Naive thymus-derived CD4-positive, alpha-beta T cell (primary cell): ENCODE data around the gene IL11. TPM values are rescaled to one million over a fixed set of nuclear protein-coding genes. Genes with fewer than 3 reads are reported as not detected.

Source experiments
- ATAC-seq: fragments of 150-1000 bp; cut with Tn5 transposase; 2 replicates; pipeline ENCODE4 v1.10.0; 2021; ENCODE audit warnings: mild to moderate bottlenecking, moderate library complexity
- CTCF ChIA-PET: fragments of 350-600 bp; sonication (Branson Sonifier 250); formaldehyde crosslinking; loops from one replicate; lab custom pipeline; 2021; ENCODE audit warnings: antibody characterized with exemption; lab: Charles Lee
- POLR2A ChIA-PET: fragments of 350-600 bp; sonication (Branson Sonifier 250); formaldehyde crosslinking; loops from one replicate; lab custom pipeline; 2021; ENCODE audit warnings: antibody characterized with exemption, inconsistent platforms; lab: Charles Lee
- DNase-seq, 9 donors: peaks; one replicate each; pipeline versions ENCODE4 v3.0.0 to v3.0.0-alpha.2; 2020 to 2022; ENCODE audit warnings: mixed read lengths in 1 of 9
- H3K27ac ChIP-seq: one replicate; pipeline ENCODE4 v1.7.0; 2013; ENCODE audit warnings: mild to moderate bottlenecking, low read depth, low read length, moderate library complexity
- H3K27me3 ChIP-seq, 2 donors: one replicate each; pipeline ENCODE4 v1.7.0; 2013; ENCODE audit warnings: low read length in 2 of 2, mild to moderate bottlenecking in 2 of 2, moderate library complexity in 2 of 2; ENCODE audit not compliant: control insufficient read depth in 2 of 2, insufficient read depth in 2 of 2
- H3K36me3 ChIP-seq, 3 experiments: 1 replicate in 2 of 3; 2 replicates in 1 of 3; pipeline ENCODE4 v1.7.0; 2013; ENCODE audit warnings: low read length in 3 of 3, mild to moderate bottlenecking in 3 of 3, moderate library complexity in 1 of 3; ENCODE audit not compliant: insufficient read depth in 3 of 3, control insufficient read depth in 2 of 3
- H3K4me1 ChIP-seq, 2 donors: one replicate each; pipeline ENCODE4 v1.7.0; 2013; ENCODE audit warnings: low read length in 2 of 2, mild to moderate bottlenecking in 2 of 2, moderate library complexity in 1 of 2; ENCODE audit not compliant: control insufficient read depth in 2 of 2, insufficient read depth in 2 of 2
- H3K4me3 ChIP-seq: 2 replicates; pipeline ENCODE4 v1.7.0; 2013; ENCODE audit warnings: mild to moderate bottlenecking, low read length
- H3K9me3 ChIP-seq, 3 experiments: 1 replicate in 2 of 3; 2 replicates in 1 of 3; pipeline ENCODE4 v1.7.0; 2013; ENCODE audit warnings: low read length in 3 of 3; ENCODE audit not compliant: control insufficient read depth in 2 of 3
- H3K27ac Mint-ChIP-seq, 9 donors: one replicate each; pipeline ENCODE4 v1.8.0; 2020 to 2022; ENCODE audit warnings: mixed read lengths in 9 of 9, mild to moderate bottlenecking in 8 of 9, moderate library complexity in 5 of 9, inconsistent platforms in 2 of 9
- H3K27me3 Mint-ChIP-seq, 5 donors: one replicate each; pipeline ENCODE4 v1.8.0; 2021 to 2022; ENCODE audit warnings: mixed read lengths in 5 of 5, mild to moderate bottlenecking in 1 of 5
- H3K36me3 Mint-ChIP-seq, 5 donors: one replicate each; pipeline ENCODE4 v1.8.0; 2020 to 2022; ENCODE audit warnings: mixed read lengths in 5 of 5, mild to moderate bottlenecking in 3 of 5, inconsistent platforms in 1 of 5
- H3K4me1 Mint-ChIP-seq, 7 donors: one replicate each; pipeline ENCODE4 v1.8.0; 2020 to 2022; ENCODE audit warnings: mixed read lengths in 7 of 7, mild to moderate bottlenecking in 3 of 7, inconsistent platforms in 1 of 7
- H3K4me3 Mint-ChIP-seq, 10 donors: one replicate each; pipeline ENCODE4 v1.8.0; 2020 to 2022; ENCODE audit warnings: mild to moderate bottlenecking in 10 of 10, mixed read lengths in 10 of 10, moderate library complexity in 6 of 10, inconsistent platforms in 2 of 10
- H3K9me3 Mint-ChIP-seq, 11 donors: one replicate each; pipeline ENCODE4 v1.8.0; 2020 to 2022; ENCODE audit warnings: mixed read lengths in 11 of 11, mild to moderate bottlenecking in 4 of 11, inconsistent platforms in 1 of 11, moderate library complexity in 1 of 11
- intact Hi-C, 2 donors: fragments of 100-400 bp; cut with micrococcal nuclease; formaldehyde crosslinking; loops; one replicate each; pipeline ENCODE4 v1.15.1; 2023
- polyA plus RNA-seq, 2 donors: library from polyadenylated mRNA; unstranded; fragments of 300-500 nt; fragmentation: Illumina TruSeq; gene quantifications; one replicate each; pipeline ENCODE4 v1.2.3, GENCODE V29; 2021
- total RNA-seq, 6 experiments: library from RNA in 5 of 6; stranded (reverse) in 5 of 6; gene quantifications; 1 replicate in 5 of 6; 2 replicates in 1 of 6; pipeline ENCODE4 v1.2.3 and lab custom pipeline; 2021 to 2026

The IL11 gene
- total and polyA plus RNA-seq, 7 experiments from 2014 or later: 0.58 to 0.69 TPM; not detected in 5

DNA sequence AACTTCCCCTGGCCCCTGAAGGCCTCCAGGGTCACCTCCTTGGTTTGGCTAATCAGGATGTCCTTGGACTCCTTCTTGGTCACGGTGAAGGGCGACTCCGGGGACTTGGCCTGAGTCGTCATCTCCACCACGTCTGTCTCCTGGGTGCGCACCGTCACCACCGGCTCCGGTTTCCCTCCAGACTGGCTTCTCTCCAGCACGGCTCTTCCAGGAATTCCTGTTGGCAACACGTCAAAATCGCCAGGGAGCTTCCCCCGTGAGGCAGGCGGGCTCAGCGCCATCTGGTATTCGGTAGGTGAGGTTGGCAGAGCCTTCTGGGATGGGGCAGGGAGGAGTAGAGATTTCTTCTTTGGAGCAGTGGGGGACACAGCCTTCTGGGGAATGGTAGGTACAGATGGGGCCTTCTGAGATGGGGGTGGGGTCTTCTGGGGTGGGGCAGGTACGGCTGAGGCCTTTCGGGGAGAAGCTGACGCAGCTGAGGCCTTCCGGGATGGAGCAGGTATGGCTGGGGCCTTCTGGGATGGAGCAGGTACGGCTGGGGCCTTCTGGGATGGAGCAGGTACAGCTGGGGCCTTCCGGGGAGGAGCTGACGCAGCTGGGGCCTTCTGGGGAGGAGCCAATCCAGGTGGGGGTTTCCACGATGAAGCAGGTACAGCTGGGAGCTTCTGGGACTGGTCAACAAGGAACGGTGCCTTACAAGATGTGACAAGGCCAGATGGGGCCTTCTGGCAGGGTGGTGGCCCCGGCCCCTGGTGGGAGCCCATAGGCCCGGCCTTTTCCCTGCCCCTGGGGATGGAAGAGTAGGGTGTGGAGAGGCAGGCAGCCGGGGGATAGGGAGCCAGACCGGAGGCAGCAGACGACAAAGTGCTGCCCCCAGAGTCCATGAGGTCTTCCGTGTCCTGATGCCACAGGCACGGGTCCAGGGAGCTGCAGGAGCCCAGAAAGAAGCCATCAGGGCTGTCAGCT, 11.0 kb downstream of the IL11 start:
- H3K27me3 ChIP-seq: no peaks in the 10 kb centered on the region
- no peak overlapping the region for H3K4me3 Mint-ChIP-seq
- ChIA-PET POLR2A (no interaction called here), CTCF (interaction anchor here (1.2 kb wide), 1 partner anchor 40 kb away, joined by 4 read pairs; no protein-coding TSS in a partner anchor)
- H3K27me3 Mint-ChIP-seq: peaks cover 0 to 25% (median 12%) of the 10 kb centered on the region in 5 donors
- no peaks in the 10 kb centered on the region for H3K9me3 Mint-ChIP-seq
- H3K4me1 Mint-ChIP-seq: peaks cover 0 to 5% (median under 1%) of the 10 kb centered on the region in 7 donors
- no peak overlapping the region for H3K27ac ChIP-seq
- no peaks in the 10 kb centered on the region for H3K36me3 Mint-ChIP-seq
- H3K27ac Mint-ChIP-seq: no peak overlapping the region
- no peak for ATAC-seq
- H3K9me3 ChIP-seq: no peaks in the 10 kb centered on the region
- DNase-seq: no peak
- no peaks in the 10 kb centered on the region for H3K36me3 ChIP-seq
- no peaks in the 10 kb centered on the region for H3K4me1 ChIP-seq
- intact Hi-C loops: no loop called here
- H3K4me3 ChIP-seq: no peak overlapping the region

DNA sequence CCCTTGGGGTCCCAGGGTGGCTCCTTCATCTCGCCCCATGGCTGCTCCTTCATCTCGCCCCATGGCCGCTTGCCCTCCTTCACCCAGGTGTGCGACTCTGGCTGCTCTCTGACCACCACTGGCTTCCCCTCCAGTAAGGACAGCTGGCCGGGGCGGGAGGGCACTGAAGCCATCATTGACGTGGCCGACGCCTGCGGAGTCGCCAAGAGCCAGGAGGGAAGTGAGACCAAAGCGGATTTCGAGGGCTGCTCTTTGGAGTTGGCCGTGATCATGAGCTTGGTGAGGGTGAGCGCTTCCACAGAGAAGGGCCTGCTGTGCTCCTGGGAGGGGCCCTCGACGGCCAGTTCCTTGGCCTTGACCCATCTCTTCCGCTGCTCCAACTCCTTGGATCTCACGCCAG, 11.8 kb downstream of the IL11 start:
- ATAC-seq: no peak
- no peak overlapping the region for H3K4me3 ChIP-seq
- Mint-ChIP-seq H3K4me3 (no peak overlapping the region), H3K27me3 (peaks cover 0 to 29% (median 12%) of the 10 kb centered on the region in 5 donors), H3K4me1 (peaks cover 0 to 9% (median 5%) of the 10 kb centered on the region in 7 donors), H3K36me3 (no peaks in the 10 kb centered on the region), H3K27ac (no peak overlapping the region), H3K9me3 (no peaks in the 10 kb centered on the region)
- H3K36me3 ChIP-seq: no peaks in the 10 kb centered on the region
- H3K9me3 ChIP-seq: no peaks in the 10 kb centered on the region
- intact Hi-C loops: no loop called here
- H3K4me1 ChIP-seq: peaks cover 1 to 3% of the 10 kb centered on the region in 2 donors
- DNase-seq: no peak
- ChIA-PET CTCF (interaction anchor here (1.2 kb wide), 1 partner anchor 40 kb away, joined by 4 read pairs; no protein-coding TSS in a partner anchor), POLR2A (no interaction called here)
- H3K27ac ChIP-seq: no peak overlapping the region
- no peaks in the 10 kb centered on the region for H3K27me3 ChIP-seq

DNA sequence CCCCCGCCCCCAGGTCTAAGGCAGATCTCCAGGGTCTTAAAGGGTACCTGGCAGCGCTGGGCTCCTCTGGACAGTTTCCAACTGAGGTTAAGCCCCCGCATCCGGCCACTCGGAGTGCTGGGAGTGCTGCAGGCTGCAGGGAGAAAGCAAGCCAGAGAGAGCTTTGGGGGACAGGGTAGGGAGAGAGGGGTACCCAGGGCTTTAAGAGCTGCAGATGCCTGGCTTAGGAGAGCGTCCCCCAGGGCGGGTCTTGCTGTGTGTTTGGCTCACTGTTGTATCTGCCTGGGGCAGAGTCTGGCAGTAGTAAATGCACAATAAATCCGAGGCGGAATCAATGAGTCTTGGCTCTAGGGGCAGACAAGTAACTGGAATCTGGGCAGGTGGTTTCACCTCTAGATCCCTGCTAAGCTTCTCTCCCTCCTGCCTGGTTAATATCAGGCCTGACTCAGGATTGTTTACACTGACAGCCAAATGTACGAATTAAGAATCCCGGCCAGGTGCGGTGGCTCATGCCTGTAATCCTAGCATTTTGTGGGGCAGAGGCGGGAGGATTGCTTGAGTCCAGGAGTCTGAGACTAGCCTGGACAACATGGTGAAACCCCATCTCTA, 14.9 kb downstream of the IL11 start:
- H3K9me3 Mint-ChIP-seq: peaks cover 0 to 2% (median 0%) of the 10 kb centered on the region in 11 donors
- Histone ChIP-seq H3K27ac (no peak overlapping the region), H3K36me3 (no peaks in the 10 kb centered on the region), H3K4me3 (no peak overlapping the region), H3K9me3 (no peaks in the 10 kb centered on the region), H3K27me3 (peaks cover 0 to 10% of the 10 kb centered on the region in 2 donors), H3K4me1 (peaks cover 7 to 10% of the 10 kb centered on the region in 2 donors)
- H3K36me3 Mint-ChIP-seq: no peaks in the 10 kb centered on the region
- no peak for DNase-seq
- CTCF ChIA-PET: no interaction called here
- no peak for ATAC-seq
- intact Hi-C loops: no loop called here
- peak overlapping the region in 1 of 9 donors; percentile 14 for H3K27ac Mint-ChIP-seq
- POLR2A ChIA-PET: interaction anchor here (0.6 kb wide), 1 partner anchor 96 kb away, joined by 3 read pairs; the partner anchor contains the start of gene PPP6R1
- peak overlapping the region in 6 of 10 donors; percentile 26 to 86 (median 39) for H3K4me3 Mint-ChIP-seq
- peaks cover 25 to 55% (median 30%) of the 10 kb centered on the region in 5 donors for H3K27me3 Mint-ChIP-seq
- H3K4me1 Mint-ChIP-seq: peaks cover 14 to 25% (median 17%) of the 10 kb centered on the region in 7 donors

DNA sequence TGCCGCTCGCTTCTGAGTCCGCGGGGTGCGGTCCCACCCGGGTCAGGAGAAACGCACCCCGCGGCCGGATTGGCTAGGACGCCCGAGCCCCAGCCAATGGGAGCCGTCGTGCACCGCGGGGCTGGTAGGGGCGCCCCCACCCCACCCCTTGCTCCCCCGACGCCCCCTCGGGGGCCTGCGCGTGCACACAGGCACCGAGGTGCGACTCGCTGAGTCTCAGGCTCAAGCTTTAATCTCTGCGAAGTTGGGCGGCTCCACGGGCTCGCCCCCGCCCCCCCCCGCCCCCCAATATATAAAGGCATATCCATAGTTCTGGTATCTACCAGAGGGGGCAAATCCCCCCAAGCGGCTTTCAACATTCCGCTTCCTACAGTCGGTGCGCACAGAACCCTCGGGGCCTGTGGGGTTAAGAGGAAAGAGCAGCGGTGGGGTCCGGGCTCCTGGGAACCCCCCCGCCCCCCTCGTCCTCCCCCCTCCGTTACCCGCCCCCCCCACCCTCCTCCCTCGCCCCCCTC, 15.5 kb downstream of the IL11 start, which contains the start of gene COX6B2:
TSS of gene COX6B2 (minus strand) at position 22 of the 515 bp plus-strand sequence. CDS start 198 bp downstream, outside the sequence.
- ChIA-PET CTCF (no interaction called here), POLR2A (no interaction called here)
- H3K27me3 Mint-ChIP-seq: peaks cover 25 to 55% (median 30%) of the 10 kb centered on the region in 5 donors
- peaks cover 7 to 10% of the 10 kb centered on the region in 2 donors for H3K4me1 ChIP-seq
- intact Hi-C loops: loop anchor here (1.0 to 5.0 kb wide), 3 partner anchors 15 to 97 kb away; partner anchors contain the start of genes KMT5C (in 2 of the 2), PPP6R1 (in 1 of the 2) and RPL28 (in 1 of the 2)
- peak within 1 kb of the TSS; percentile 48 for H3K4me3 ChIP-seq
- no peak within 1 kb of the TSS for H3K27ac ChIP-seq
- peak within 1 kb of the TSS in 3 of 9 donors; percentile 14 to 56 (median 18) for H3K27ac Mint-ChIP-seq
- DNase-seq (no peak), ATAC-seq (no peak)
- no peaks in the 10 kb centered on the region for H3K9me3 ChIP-seq
- H3K36me3 ChIP-seq: no peaks in the 10 kb centered on the region
- H3K4me1 Mint-ChIP-seq: peaks cover 14 to 25% (median 17%) of the 10 kb centered on the region in 7 donors
- H3K9me3 Mint-ChIP-seq: peaks cover 0 to 2% (median 0%) of the 10 kb centered on the region in 11 donors
- peaks cover 0 to 10% of the 10 kb centered on the region in 2 donors for H3K27me3 ChIP-seq
- peak within 1 kb of the TSS; percentile 66 to 86 (median 80) for H3K4me3 Mint-ChIP-seq
- no peaks in the 10 kb centered on the region for H3K36me3 Mint-ChIP-seq

DNA sequence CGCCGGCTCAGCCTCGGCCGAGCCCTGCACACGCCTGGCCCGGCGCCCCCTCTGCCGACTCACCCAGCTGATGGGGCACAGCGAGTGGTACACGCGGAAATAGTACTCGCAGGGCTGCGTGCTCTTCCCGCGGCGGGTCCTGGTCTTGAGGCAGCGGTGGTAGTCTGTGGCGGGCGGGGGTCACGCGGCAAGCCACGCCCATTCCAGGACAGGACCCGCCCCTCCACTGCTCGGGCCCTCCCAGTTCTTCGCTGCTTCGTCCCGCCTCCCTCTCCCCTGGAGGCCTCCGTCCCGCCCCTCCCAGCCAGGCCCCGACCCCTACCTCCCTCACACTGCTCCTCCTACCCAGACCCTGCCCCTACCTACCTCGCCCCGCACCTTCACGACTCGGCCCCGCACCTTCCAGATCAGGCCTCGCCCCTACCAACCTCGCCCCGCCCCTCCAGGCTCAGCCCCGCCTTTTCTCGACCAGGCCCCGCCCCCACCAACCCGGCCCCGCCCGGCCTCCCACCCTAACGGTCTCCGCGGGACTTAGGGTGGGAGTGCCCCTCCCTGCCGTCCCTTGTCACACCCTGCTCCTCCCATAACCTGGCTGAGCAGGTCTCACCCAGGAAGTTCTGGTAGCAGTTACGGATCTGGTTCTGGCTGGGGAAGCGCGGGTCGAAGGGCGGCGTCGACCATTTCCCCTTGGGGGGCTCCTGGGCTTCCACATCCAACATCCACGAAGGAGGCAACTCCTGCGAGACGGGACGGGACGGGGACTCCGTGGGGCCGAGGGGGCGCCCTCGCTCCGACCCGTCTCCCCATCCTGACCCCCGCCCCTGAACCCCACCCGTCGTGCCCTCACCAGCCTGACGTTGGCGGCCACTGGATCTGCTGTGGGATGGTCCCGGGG, 16.2 kb downstream of the IL11 start:
- H3K27me3 ChIP-seq: peaks cover 0 to 10% of the 10 kb centered on the region in 2 donors
- H3K9me3 ChIP-seq: no peaks in the 10 kb centered on the region
- peak overlapping the region; percentile 48 for H3K4me3 ChIP-seq
- Mint-ChIP-seq H3K27me3 (peaks cover 25 to 55% (median 30%) of the 10 kb centered on the region in 5 donors), H3K9me3 (peaks cover 0 to 2% (median 0%) of the 10 kb centered on the region in 11 donors), H3K4me1 (peaks cover 14 to 25% (median 17%) of the 10 kb centered on the region in 7 donors), H3K4me3 (peak overlapping the region; percentile 66 to 86 (median 80)), H3K36me3 (no peaks in the 10 kb centered on the region), H3K27ac (peak overlapping the region in 2 of 9 donors; percentile 18 to 56)
- intact Hi-C loops: loop anchor here (1.0 to 5.0 kb wide), 3 partner anchors 15 to 97 kb away; partner anchors contain the start of genes KMT5C (in 2 of the 2), PPP6R1 (in 1 of the 2) and RPL28 (in 1 of the 2)
- CTCF ChIA-PET: no interaction called here
- peak in 8 of 9 donors; percentile 44 to 70 (median 58) for DNase-seq
- peaks cover 7 to 10% of the 10 kb centered on the region in 2 donors for H3K4me1 ChIP-seq
- peak; percentile 90 for ATAC-seq
- no peaks in the 10 kb centered on the region for H3K36me3 ChIP-seq
- POLR2A ChIA-PET: no interaction called here
- H3K27ac ChIP-seq: no peak overlapping the region
